NB4 (cell line): ENCODE results near the gene HOXA13.

Experiments
- DNase-seq: peaks from one replicate; pipeline ENCODE4 v3.0.0; 2010; ENCODE audit warnings: low read depth
- H3K4me3 ChIP-seq: one replicate; pipeline ENCODE4 v1.5.1; 2011; ENCODE audit warnings: mild to moderate bottlenecking, low read depth, low read length, moderate library complexity
- CTCF ChIP-seq: IDR thresholded peaks from one replicate; pipeline ENCODE4 v1.5.1; 2012; ENCODE audit warnings: low read depth, low read length
- MAX ChIP-seq: IDR thresholded peaks from 2 replicates; pipeline ENCODE4 v1.6.1; 2011; ENCODE audit warnings: low read depth, low read length
- MYC ChIP-seq: IDR thresholded peaks from 2 replicates; pipeline ENCODE4 v1.6.1; 2011; ENCODE audit warnings: low read depth, low read length
- POLR2A ChIP-seq: IDR thresholded peaks from 2 replicates; pipeline ENCODE4 v1.6.1; 2011; ENCODE audit warnings: mild to moderate bottlenecking; ENCODE audit not compliant: insufficient read length; ENCODE audit errors: extremely low read depth

Gene HOXA13

DNA sequence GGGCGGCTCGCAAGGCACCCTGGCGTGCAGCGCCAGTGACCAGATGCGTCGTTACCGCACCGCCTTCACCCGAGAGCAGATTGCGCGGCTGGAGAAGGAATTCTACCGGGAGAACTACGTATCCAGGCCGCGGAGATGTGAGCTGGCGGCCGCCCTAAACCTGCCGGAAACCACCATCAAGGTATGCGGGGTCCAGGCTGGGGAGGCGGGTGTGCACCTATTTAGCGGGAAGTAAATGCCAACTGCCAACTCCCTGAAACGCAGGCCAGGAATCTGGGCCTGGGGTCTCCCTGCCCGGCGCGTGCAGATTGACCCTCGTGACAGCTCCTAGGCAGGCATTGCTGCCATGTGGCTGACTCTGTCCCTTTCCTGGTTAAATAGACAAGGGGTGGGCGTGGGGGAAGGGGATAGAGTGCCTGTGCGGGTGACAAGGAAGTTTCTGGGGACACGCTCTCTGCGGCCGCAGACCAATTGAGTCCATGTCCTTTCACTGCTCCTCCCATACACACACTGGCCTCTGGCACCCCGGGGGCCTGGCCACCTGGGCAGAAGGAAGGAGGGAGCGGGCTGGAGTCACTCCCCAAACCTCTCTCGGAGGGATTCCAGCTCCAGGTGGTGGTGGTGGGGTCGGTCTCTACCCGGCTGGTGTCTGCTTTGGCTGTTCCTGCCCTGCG is 45.4 kb upstream of the HOXA13 start:
- H3K4me3 ChIP-seq: no peak overlapping the region
- no peak for DNase-seq
- TF ChIP-seq CTCF: no peak
- no peak for TF ChIP-seq POLR2A
- TF ChIP-seq MYC: no peak
- TF ChIP-seq MAX: no peak

DNA sequence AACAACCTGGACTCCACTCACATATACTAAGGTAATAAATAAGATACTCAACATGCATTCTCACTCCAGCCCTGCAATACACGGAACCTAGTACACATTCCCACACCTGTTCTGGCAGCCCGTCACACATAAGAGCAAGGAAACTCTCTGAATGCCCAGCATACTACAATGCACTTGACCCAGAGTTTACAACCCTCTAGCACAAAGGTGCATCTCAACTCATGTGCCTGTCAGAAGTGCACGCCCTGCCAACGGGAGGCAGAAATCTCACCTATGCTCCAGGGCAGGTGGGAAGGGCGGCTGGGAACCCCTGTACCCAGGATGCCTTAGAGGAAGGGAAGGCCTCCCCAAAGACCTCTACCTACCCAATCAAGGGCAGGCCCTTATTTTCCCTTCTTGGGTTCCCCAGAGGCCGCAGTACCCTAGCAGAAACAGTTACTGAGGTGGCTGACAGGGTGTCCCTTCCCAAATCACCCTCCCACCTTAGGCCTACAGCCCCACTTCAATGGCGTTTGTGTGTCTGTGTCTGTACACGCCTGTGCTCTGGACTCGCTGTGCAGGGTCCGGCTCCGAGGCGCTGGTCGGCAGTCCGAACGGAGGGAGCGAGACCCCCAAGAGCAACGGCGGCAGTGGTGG is 44.7 kb upstream of the HOXA13 start:
- DNase-seq: no peak
- TF ChIP-seq POLR2A (no peak), MAX (no peak), MYC (no peak), CTCF (no peak)
- no peak overlapping the region for H3K4me3 ChIP-seq

- no peak overlapping the region for H3K4me3 ChIP-seq
- no peak for DNase-seq
- TF ChIP-seq POLR2A: no peak
- TF ChIP-seq CTCF: no peak
- no peak for TF ChIP-seq MYC
These were observed 43.7 kb upstream of the HOXA13 start for GRCh38 chr7:27243340-27244163.

DNA sequence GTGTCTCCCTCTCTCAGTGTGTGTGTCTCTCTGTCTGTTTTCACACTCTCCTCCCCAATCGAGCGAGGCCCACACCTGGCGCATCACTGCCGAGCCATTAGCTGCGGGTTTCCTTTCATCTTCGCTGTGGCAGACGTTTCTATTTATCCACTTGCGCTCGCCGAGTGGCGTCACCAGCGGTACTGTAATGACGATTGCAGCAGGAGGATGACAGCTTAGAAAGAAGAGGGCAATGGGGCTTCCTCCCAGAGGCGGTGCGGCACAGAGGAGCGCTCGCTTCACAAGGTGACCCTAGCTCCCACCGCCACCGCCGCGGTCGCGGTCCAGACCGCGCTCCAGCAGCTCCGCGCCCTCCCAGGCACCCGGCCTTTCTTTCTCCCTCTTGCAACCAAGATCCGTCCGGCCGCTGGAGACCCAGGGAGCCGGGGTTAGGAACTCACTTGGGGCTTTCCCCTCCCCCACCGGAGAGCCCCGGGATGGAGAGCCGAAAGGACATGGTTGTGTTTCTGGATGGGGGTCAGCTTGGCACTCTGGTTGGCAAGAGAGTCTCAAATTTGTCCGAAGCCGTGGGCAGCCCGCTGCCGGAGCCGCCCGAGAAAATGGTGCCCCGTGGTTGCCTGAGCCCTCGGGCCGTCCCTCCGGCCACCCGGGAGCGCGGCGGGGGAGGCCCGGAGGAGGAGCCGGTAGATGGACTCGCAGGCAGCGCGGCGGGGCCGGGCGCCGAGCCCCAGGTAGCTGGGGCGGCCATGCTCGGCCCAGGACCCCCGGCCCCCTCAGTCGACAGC is 42.9 kb upstream of the HOXA13 start, which contains the start of gene EVX1:
TSS of gene EVX1 (plus strand) at position 248 of the 785 bp plus-strand sequence. CDS start at position 477, 229 bp downstream.
- no peak for TF ChIP-seq MYC
- TF ChIP-seq POLR2A: no peak
- no peak for TF ChIP-seq CTCF
- no peak for TF ChIP-seq MAX
- no peak for DNase-seq
- H3K4me3 ChIP-seq: no peak within 1 kb of the TSS

GRCh38 chr7:27242154-27242553 is 42.3 kb upstream of the HOXA13 start:
- DNase-seq: no peak
- TF ChIP-seq MAX (no peak), MYC (no peak), CTCF (no peak), POLR2A (no peak)
- no peak overlapping the region for H3K4me3 ChIP-seq
